ENCODE data around the gene PCDHGB4.

GRCh38 chr5:141374627-141375026 lies 12.9 kb upstream of the PCDHGB4 start:
- no peak for TF ChIP-seq CTCF (conservative IDR thresholded peaks at IDR 0.05)
- TF ChIP-seq EZH2 (IDR thresholded peaks at IDR 0.05; ENCODE audit: low read depth): no peak

Measured in PC-9 (cell line).